GM12878 (cell line): Measurements from ENCODE around the gene SSBP4.

Experiments used
- BMI1 ChIP-seq: fragments of 450-650 bp; IDR thresholded peaks from 2 replicates; pipeline ENCODE4 v1.6.1; 2016; ENCODE audit warnings: mild to moderate bottlenecking, moderate library complexity, borderline replicate concordance
- CHD2 ChIP-seq: IDR thresholded peaks from 2 replicates; pipeline ENCODE4 v1.6.1; 2011; ENCODE audit warnings: low read depth, low read length, improper control_type of control experiment, borderline replicate concordance
- FOXK2 ChIP-seq: fragments of 450-650 bp; IDR thresholded peaks from 2 replicates; pipeline ENCODE4 v1.6.1; 2017; ENCODE audit warnings: mild to moderate bottlenecking, moderate library complexity
- JUND ChIP-seq: IDR thresholded peaks from 2 replicates; pipeline ENCODE4 v1.6.1; 2012; ENCODE audit warnings: low read depth, mild to moderate bottlenecking, low read length, improper control_type of control experiment, moderate library complexity
- MYC ChIP-seq: IDR thresholded peaks from 2 replicates; pipeline ENCODE4 v1.6.1; 2011; ENCODE audit warnings: mild to moderate bottlenecking, low read length, moderate library complexity, inconsistent platforms; ENCODE audit not compliant: insufficient read depth, insufficient replicate concordance, insufficient read length, severe bottlenecking
- SPI1 ChIP-seq: IDR thresholded peaks from 2 replicates; pipeline ENCODE4 v1.6.1; 2011; ENCODE audit warnings: low read depth, mild to moderate bottlenecking, low read length, moderate library complexity, borderline replicate concordance; ENCODE audit not compliant: insufficient read depth
- SUZ12 ChIP-seq: fragments of 200-600 bp; sonication (generic); IDR thresholded peaks from one replicate; pipeline ENCODE4 v1.6.1; 2018; ENCODE audit warnings: antibody characterized with exemption, mild to moderate bottlenecking; ENCODE audit not compliant: unreplicated experiment
- TCF3 ChIP-seq: IDR thresholded peaks from 2 replicates; pipeline ENCODE4 v1.6.1; 2012; ENCODE audit warnings: low read depth, mild to moderate bottlenecking, low read length, borderline replicate concordance; ENCODE audit not compliant: insufficient read depth
- TF ChIP-seq, protein P1 (sequence below): IDR thresholded peaks from 2 replicates; pipeline ENCODE4 v1.6.1; 2011; ENCODE audit warnings: low read depth, mild to moderate bottlenecking, low read length, moderate library complexity, borderline replicate concordance; ENCODE audit errors: extremely low read depth
- TF ChIP-seq, protein P2 (sequence below), 3 experiments: IDR thresholded peaks in 2 of 3; conservative IDR thresholded peaks in 1 of 3; 2 replicates each; pipeline ENCODE4 v1.5.1; 2011; ENCODE audit warnings: low read depth in 3 of 3, low read length in 3 of 3, mild to moderate bottlenecking in 3 of 3, control low read depth in 2 of 3, moderate library complexity in 2 of 3, inconsistent platforms in 1 of 3, mixed read lengths in 1 of 3; ENCODE audit not compliant: control insufficient read depth in 2 of 3, insufficient read depth in 1 of 3; ENCODE audit errors: extremely low read depth in 1 of 3
- TF ChIP-seq, protein P3 (sequence below): IDR thresholded peaks from 2 replicates; pipeline ENCODE4 v1.6.1; 2012; ENCODE audit warnings: low read depth, low read length, improper control_type of control experiment
- TF ChIP-seq, protein P4 (sequence below): fragments of 450-650 bp; IDR thresholded peaks from 2 replicates; pipeline ENCODE4 v1.6.1; 2017; ENCODE audit warnings: low read depth, mild to moderate bottlenecking, moderate library complexity

DNA sequence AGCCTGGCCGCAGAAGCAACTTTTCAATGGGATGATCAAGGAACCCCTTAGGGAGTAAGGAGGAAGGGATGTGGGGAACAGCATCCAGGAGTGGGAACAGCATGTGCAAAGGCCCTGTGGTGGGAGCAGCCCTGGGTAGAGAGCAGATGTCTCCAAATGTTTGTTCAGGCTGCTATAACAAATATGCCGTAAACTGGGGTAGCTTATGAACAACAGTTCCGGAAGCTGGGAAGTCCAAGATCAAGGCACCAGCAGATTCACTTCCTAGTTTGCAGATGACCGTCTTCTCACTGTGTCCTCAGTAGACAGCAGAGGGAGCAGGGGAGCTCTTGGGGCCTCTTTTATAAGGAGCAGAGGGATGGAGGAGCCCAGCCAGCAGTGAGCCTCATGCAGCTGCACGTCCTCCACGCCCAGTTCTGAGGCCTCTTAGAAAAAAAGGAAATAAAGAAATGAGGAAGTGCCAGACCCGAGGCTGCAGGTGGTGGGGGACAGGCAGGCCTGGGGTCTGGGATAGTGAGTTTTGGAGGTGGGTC lies 17.6 kb upstream of the SSBP4 start:
- TF ChIP-seq FOXK2, result no peak
- TF ChIP-seq, protein P1, sequence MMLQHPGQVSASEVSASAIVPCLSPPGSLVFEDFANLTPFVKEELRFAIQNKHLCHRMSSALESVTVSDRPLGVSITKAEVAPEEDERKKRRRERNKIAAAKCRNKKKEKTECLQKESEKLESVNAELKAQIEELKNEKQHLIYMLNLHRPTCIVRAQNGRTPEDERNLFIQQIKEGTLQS, result no peak
- TF ChIP-seq, protein P2, sequence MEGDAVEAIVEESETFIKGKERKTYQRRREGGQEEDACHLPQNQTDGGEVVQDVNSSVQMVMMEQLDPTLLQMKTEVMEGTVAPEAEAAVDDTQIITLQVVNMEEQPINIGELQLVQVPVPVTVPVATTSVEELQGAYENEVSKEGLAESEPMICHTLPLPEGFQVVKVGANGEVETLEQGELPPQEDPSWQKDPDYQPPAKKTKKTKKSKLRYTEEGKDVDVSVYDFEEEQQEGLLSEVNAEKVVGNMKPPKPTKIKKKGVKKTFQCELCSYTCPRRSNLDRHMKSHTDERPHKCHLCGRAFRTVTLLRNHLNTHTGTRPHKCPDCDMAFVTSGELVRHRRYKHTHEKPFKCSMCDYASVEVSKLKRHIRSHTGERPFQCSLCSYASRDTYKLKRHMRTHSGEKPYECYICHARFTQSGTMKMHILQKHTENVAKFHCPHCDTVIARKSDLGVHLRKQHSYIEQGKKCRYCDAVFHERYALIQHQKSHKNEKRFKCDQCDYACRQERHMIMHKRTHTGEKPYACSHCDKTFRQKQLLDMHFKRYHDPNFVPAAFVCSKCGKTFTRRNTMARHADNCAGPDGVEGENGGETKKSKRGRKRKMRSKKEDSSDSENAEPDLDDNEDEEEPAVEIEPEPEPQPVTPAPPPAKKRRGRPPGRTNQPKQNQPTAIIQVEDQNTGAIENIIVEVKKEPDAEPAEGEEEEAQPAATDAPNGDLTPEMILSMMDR (IDR thresholded peaks at IDR 0.05 in 2 of 3, conservative IDR thresholded peaks at IDR 0.05 in 1 of 3; ENCODE audit: control insufficient read depth in 2 of 3, extremely low read depth in 1 of 3, insufficient read depth in 1 of 3, low read depth in 3 of 3, low read length in 3 of 3), result peak; percentile 41 to 50 (median 41); a peak in 4 of 6 replicates
- peak; percentile 52; the same call in 1 of the 2 replicates for TF ChIP-seq TCF3
- TF ChIP-seq, protein P3, sequence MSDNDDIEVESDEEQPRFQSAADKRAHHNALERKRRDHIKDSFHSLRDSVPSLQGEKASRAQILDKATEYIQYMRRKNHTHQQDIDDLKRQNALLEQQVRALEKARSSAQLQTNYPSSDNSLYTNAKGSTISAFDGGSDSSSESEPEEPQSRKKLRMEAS, result no peak
- TF ChIP-seq SPI1, result peak; percentile 97
- TF ChIP-seq CHD2, result no peak
- no peak for TF ChIP-seq MYC
- no peak for TF ChIP-seq JUND
- no peak for TF ChIP-seq BMI1
- TF ChIP-seq SUZ12, result no peak
- TF ChIP-seq, protein P4, sequence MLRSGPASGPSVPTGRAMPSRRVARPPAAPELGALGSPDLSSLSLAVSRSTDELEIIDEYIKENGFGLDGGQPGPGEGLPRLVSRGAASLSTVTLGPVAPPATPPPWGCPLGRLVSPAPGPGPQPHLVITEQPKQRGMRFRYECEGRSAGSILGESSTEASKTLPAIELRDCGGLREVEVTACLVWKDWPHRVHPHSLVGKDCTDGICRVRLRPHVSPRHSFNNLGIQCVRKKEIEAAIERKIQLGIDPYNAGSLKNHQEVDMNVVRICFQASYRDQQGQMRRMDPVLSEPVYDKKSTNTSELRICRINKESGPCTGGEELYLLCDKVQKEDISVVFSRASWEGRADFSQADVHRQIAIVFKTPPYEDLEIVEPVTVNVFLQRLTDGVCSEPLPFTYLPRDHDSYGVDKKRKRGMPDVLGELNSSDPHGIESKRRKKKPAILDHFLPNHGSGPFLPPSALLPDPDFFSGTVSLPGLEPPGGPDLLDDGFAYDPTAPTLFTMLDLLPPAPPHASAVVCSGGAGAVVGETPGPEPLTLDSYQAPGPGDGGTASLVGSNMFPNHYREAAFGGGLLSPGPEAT, result peak; percentile 63; the same call in 1 of the 2 replicates
